NCI-H226 (cell line): Measurements from ENCODE around the gene CCDC63.
"Not testable (repeated sequence)": the region's sequence is repeated elsewhere in the genome, so short reads cannot be mapped to it uniquely, and the experiment has no call there.

Source experiments
- DNase-seq: peaks from one replicate; pipeline ENCODE4 v3.0.0-alpha.2; 2015

CCDC63 gene

GRCh38 chr12:110844551-110845338 lies 2.0 kb upstream of the CCDC63 start:
- DNase-seq = no peak

- no peak for DNase-seq
These were observed 1.5 kb upstream of the CCDC63 start for GRCh38 chr12:110845339-110845682.

GRCh38 chr12:110848314-110848923 lies 1.6 kb downstream of the CCDC63 start:
- no peak for DNase-seq

GRCh38 chr12:110849221-110849620 lies 2.4 kb downstream of the CCDC63 start:
- DNase-seq = no peak

GRCh38 chr12:110849748-110850403 lies 3.1 kb downstream of the CCDC63 start:
- DNase-seq = no peak

GRCh38 chr12:110850762-110851161 lies 4.0 kb downstream of the CCDC63 start:
- DNase-seq = no peak

GRCh38 chr12:110853836-110854235 lies 7.0 kb downstream of the CCDC63 start:
- DNase-seq = no peak

- DNase-seq = no peak
These were observed 9.8 kb downstream of the CCDC63 start for GRCh38 chr12:110856542-110856941.

GRCh38 chr12:110857528-110857927 lies 10.7 kb downstream of the CCDC63 start:
- DNase-seq = no peak

GRCh38 chr12:110857954-110858353 lies 11.2 kb downstream of the CCDC63 start:
- not testable (repeated sequence) for DNase-seq

- peak; percentile 5 for DNase-seq
These were observed 12.1 kb downstream of the CCDC63 start for GRCh38 chr12:110858848-110859247.

GRCh38 chr12:110860833-110861296 lies 14.1 kb downstream of the CCDC63 start:
- no peak for DNase-seq

GRCh38 chr12:110861729-110862128 lies 14.9 kb downstream of the CCDC63 start:
- no peak for DNase-seq

GRCh38 chr12:110862329-110862728 lies 15.5 kb downstream of the CCDC63 start:
- DNase-seq = no peak

GRCh38 chr12:110863161-110863560 lies 16.4 kb downstream of the CCDC63 start:
- DNase-seq = no peak

- DNase-seq = no peak
These were observed 18.7 kb downstream of the CCDC63 start for GRCh38 chr12:110865521-110865920.

GRCh38 chr12:110869026-110869425 lies 22.2 kb downstream of the CCDC63 start:
- no peak for DNase-seq

- no peak for DNase-seq
These were observed 23.0 kb downstream of the CCDC63 start for GRCh38 chr12:110869803-110870202.

- DNase-seq = no peak
These were observed 25.3 kb downstream of the CCDC63 start for GRCh38 chr12:110872100-110872499.

- DNase-seq = no peak
These were observed 27.6 kb downstream of the CCDC63 start for GRCh38 chr12:110874351-110874750.

- DNase-seq = no peak
These were observed 28.0 kb downstream of the CCDC63 start for GRCh38 chr12:110874781-110875180.

GRCh38 chr12:110880651-110881050 lies 33.9 kb downstream of the CCDC63 start:
- no peak for DNase-seq

GRCh38 chr12:110883251-110883650 lies 36.5 kb downstream of the CCDC63 start:
- DNase-seq = no peak
